ENCODE results near the gene USP17L25. TPM values are rescaled to one million over a fixed set of nuclear protein-coding genes. Genes with fewer than 3 reads are reported as not detected.
"Not testable (repeated sequence)": the region's sequence is repeated elsewhere in the genome, so short reads cannot be mapped to it uniquely, and the experiment has no call there.

The USP17L25 gene
- total and polyA plus RNA-seq, 2 of the 8 experiments (the other 6 are each of a cell fraction or from before 2014, with no cell fraction given): not detected

- H3K27me3 ChIP-seq (replicated peaks in 1 of 4; ENCODE audit: control insufficient read depth in 3 of 4, extremely low read depth in 1 of 4, insufficient read depth in 3 of 4, low read length in 3 of 4); H3K4ac ChIP-seq (replicated peaks; ENCODE audit: insufficient read length, low read depth, low read length); H3K18ac ChIP-seq (ENCODE audit: extremely low read depth, low read length); H2BK15ac ChIP-seq (ENCODE audit: low read length); H4K20me1 ChIP-seq (replicated peaks in 1 of 2; ENCODE audit: control insufficient read depth in 1 of 2, insufficient read depth in 2 of 2, low read length in 2 of 2); H2BK120ac ChIP-seq (replicated peaks; ENCODE audit: low read depth, low read length); H3K23ac ChIP-seq (ENCODE audit: insufficient read length); H3K4me3 ChIP-seq (ENCODE audit: extremely low read depth in 1 of 4, insufficient read depth in 2 of 4, low read depth in 3 of 4, low read length in 4 of 4); H2BK12ac ChIP-seq (ENCODE audit: low read depth, low read length); H3K14ac ChIP-seq (ENCODE audit: insufficient read length); H3K9ac ChIP-seq (replicated peaks in 1 of 4; ENCODE audit: extremely low read depth in 1 of 4, low read depth in 3 of 4, low read length in 3 of 4); CTCF ChIA-PET (ENCODE audit: partially characterized antibody); H4K91ac ChIP-seq (replicated peaks; ENCODE audit: insufficient read length, low read length); DNase-seq (ENCODE audit: low read depth in 1 of 2, low spot score in 2 of 2); H2BK5ac ChIP-seq (ENCODE audit: low read depth, low read length); H4K5ac ChIP-seq (ENCODE audit: insufficient read length, low read depth, low read length); H2BK20ac ChIP-seq (ENCODE audit: low read length); H3K9me3 ChIP-seq (ENCODE audit: insufficient read depth in 2 of 2, low read depth in 1 of 2, low read length in 1 of 2); H3K23me2 ChIP-seq (ENCODE audit: low read depth, low read length); POLR2A ChIA-PET (ENCODE audit: partially characterized antibody); H4K8ac ChIP-seq (ENCODE audit: extremely low read depth, insufficient read depth, low read length); FAIRE-seq; H3K79me2 ChIP-seq (ENCODE audit: control insufficient read depth in 1 of 2, insufficient read depth in 2 of 2, low read length in 2 of 2); H3K36me3 ChIP-seq (ENCODE audit: control insufficient read depth in 2 of 4, insufficient read depth in 4 of 4, low read length in 3 of 4); H3K27ac ChIP-seq (ENCODE audit: low read depth, low read length); H2AFZ ChIP-seq (ENCODE audit: low read length); H3K79me1 ChIP-seq (ENCODE audit: low read depth, low read length); H3K4me2 ChIP-seq (ENCODE audit: insufficient read depth in 1 of 2, low read depth in 2 of 2, low read length in 2 of 2); H3K56ac ChIP-seq (replicated peaks; ENCODE audit: insufficient read length, low read depth, low read length); H3K4me1 ChIP-seq (replicated peaks in 1 of 4; ENCODE audit: control insufficient read depth in 3 of 4, insufficient read depth in 4 of 4, low read length in 3 of 4); H2AK5ac ChIP-seq (ENCODE audit: low read depth, low read length): not testable (repeated sequence)
- no CpG with 5 or more reads among the region's 15 CpGs for WGBS, 2 experiments (ENCODE audit: extremely low coverage in 1 of 2, insufficient coverage in 1 of 2, insufficient read length in 1 of 2, insufficient replicate concordance in 2 of 2, low coverage in 1 of 2, low lambda C conversion rate in 2 of 2, missing lambda C conversion rate in 1 of 2)
These were observed 18.9 kb downstream of the USP17L25 start, which contains the start of gene USP17L28 for GRCh38 chr4:9348593-9348992. Gene USP17L28 (plus strand): TSS chr4:9348893. CDS start chr4:9348893, 0 bp downstream.

DNA sequence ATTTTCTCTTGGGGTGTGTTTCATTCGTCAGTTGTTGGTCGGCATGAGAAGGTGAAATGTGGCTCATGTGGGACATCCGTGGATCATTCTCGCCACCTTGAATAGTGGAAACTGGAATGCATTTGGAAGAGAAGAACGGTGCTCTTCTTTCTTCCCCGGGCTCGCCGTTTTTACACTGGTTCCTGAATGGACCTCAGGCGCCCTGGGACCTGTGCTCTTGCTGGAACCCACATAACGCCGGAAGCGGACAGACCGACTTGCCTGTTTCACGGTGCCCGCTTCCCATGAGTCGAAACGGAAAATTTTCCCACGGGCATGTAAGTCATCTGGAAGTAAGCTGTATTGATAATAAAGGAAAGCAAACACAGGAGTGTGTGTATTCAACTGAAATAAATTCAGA lies 21.2 kb downstream of the USP17L25 start:
- DNase-seq (ENCODE audit: low read depth in 1 of 2, low spot score in 2 of 2): peak in 1 of 2 experiments; percentile 45
- H4K91ac ChIP-seq (replicated peaks; ENCODE audit: insufficient read length, low read length); H4K20me1 ChIP-seq (replicated peaks in 1 of 2; ENCODE audit: control insufficient read depth in 1 of 2, insufficient read depth in 2 of 2, low read length in 2 of 2); H3K27me3 ChIP-seq (replicated peaks in 1 of 4; ENCODE audit: control insufficient read depth in 3 of 4, extremely low read depth in 1 of 4, insufficient read depth in 3 of 4, low read length in 3 of 4); H3K23me2 ChIP-seq (ENCODE audit: low read depth, low read length); H4K5ac ChIP-seq (ENCODE audit: insufficient read length, low read depth, low read length); H3K23ac ChIP-seq (ENCODE audit: insufficient read length); H2BK20ac ChIP-seq (ENCODE audit: low read length); H2AFZ ChIP-seq (ENCODE audit: low read length); H4K8ac ChIP-seq (ENCODE audit: extremely low read depth, insufficient read depth, low read length); H2BK12ac ChIP-seq (ENCODE audit: low read depth, low read length); H2BK5ac ChIP-seq (ENCODE audit: low read depth, low read length); H3K36me3 ChIP-seq (ENCODE audit: control insufficient read depth in 2 of 4, insufficient read depth in 4 of 4, low read length in 3 of 4); H3K4me3 ChIP-seq (ENCODE audit: extremely low read depth in 1 of 4, insufficient read depth in 2 of 4, low read depth in 3 of 4, low read length in 4 of 4); H3K9ac ChIP-seq (replicated peaks in 1 of 4; ENCODE audit: extremely low read depth in 1 of 4, low read depth in 3 of 4, low read length in 3 of 4); CTCF ChIA-PET (ENCODE audit: partially characterized antibody); H3K4me1 ChIP-seq (replicated peaks in 1 of 4; ENCODE audit: control insufficient read depth in 3 of 4, insufficient read depth in 4 of 4, low read length in 3 of 4); H2BK120ac ChIP-seq (replicated peaks; ENCODE audit: low read depth, low read length); POLR2A ChIA-PET (ENCODE audit: partially characterized antibody); H3K79me1 ChIP-seq (ENCODE audit: low read depth, low read length); H3K56ac ChIP-seq (replicated peaks; ENCODE audit: insufficient read length, low read depth, low read length); H2AK5ac ChIP-seq (ENCODE audit: low read depth, low read length); H2BK15ac ChIP-seq (ENCODE audit: low read length); H3K9me3 ChIP-seq (ENCODE audit: insufficient read depth in 2 of 2, low read depth in 1 of 2, low read length in 1 of 2); H3K18ac ChIP-seq (ENCODE audit: extremely low read depth, low read length); H3K79me2 ChIP-seq (ENCODE audit: control insufficient read depth in 1 of 2, insufficient read depth in 2 of 2, low read length in 2 of 2); H3K4ac ChIP-seq (replicated peaks; ENCODE audit: insufficient read length, low read depth, low read length); H3K4me2 ChIP-seq (ENCODE audit: insufficient read depth in 1 of 2, low read depth in 2 of 2, low read length in 2 of 2); FAIRE-seq; H3K27ac ChIP-seq (ENCODE audit: low read depth, low read length); H3K14ac ChIP-seq (ENCODE audit: insufficient read length): not testable (repeated sequence)
- 89% methylated on average over 14 of the region's 18 CpGs; no CpG with 5 or more reads in 1 of the 2 experiments for WGBS, 2 experiments (ENCODE audit: extremely low coverage in 1 of 2, insufficient coverage in 1 of 2, insufficient read length in 1 of 2, insufficient replicate concordance in 2 of 2, low coverage in 1 of 2, low lambda C conversion rate in 2 of 2, missing lambda C conversion rate in 1 of 2)

Data from H1 (cell line).